H9 (cell line): ENCODE measurements around the gene UBE2D3. TPM values are rescaled to one million over a fixed set of nuclear protein-coding genes. Genes with fewer than 3 reads are reported as not detected.

Source experiments
- DNase-seq: peaks from one replicate; pipeline ENCODE4 v3.0.0-alpha.2; 2017
- H2AFZ ChIP-seq: one replicate; pipeline ENCODE4 v1.6.1; 2013; ENCODE audit warnings: mild to moderate bottlenecking, low read length, control low read depth, moderate library complexity
- H2AK5ac ChIP-seq: 2 replicates; pipeline ENCODE4 v1.6.1; 2013; ENCODE audit warnings: low read length, control low read depth, mixed read lengths; ENCODE audit not compliant: insufficient read length
- H2BK120ac ChIP-seq: one replicate; pipeline ENCODE4 v1.6.1; 2013; ENCODE audit warnings: low read depth, mild to moderate bottlenecking, low read length, control low read depth, inconsistent platforms; ENCODE audit not compliant: poor library complexity, severe bottlenecking
- H2BK12ac ChIP-seq: 2 replicates; pipeline ENCODE4 v1.6.1; 2013; ENCODE audit warnings: low read length, control low read depth, mixed read lengths, low read depth; ENCODE audit not compliant: insufficient read length
- H2BK15ac ChIP-seq: 2 replicates; pipeline ENCODE4 v1.6.1; 2013; ENCODE audit warnings: low read depth, low read length, control low read depth
- H2BK20ac ChIP-seq: one replicate; pipeline ENCODE4 v1.6.1; 2013; ENCODE audit warnings: low read depth, mild to moderate bottlenecking, low read length, control low read depth, inconsistent platforms; ENCODE audit not compliant: poor library complexity, severe bottlenecking
- H2BK5ac ChIP-seq: 2 replicates; pipeline ENCODE4 v1.6.1; 2013; ENCODE audit warnings: low read length, control low read depth, mixed read lengths; ENCODE audit not compliant: insufficient read length
- H3K14ac ChIP-seq: 2 replicates; pipeline ENCODE4 v1.6.1; 2013; ENCODE audit warnings: low read length, control low read depth; ENCODE audit not compliant: insufficient read depth
- H3K18ac ChIP-seq: 2 replicates; pipeline ENCODE4 v1.6.1; 2013; ENCODE audit warnings: low read depth, mild to moderate bottlenecking, mixed read lengths, low read length, control low read depth; ENCODE audit not compliant: insufficient read length
- H3K23ac ChIP-seq: 2 replicates; pipeline ENCODE4 v1.6.1; 2013; ENCODE audit warnings: low read length, control low read depth, mixed read lengths, low read depth; ENCODE audit not compliant: insufficient read length
- H3K23me2 ChIP-seq: 2 replicates; pipeline ENCODE4 v1.6.1; 2013; ENCODE audit warnings: low read depth, mild to moderate bottlenecking, mixed read lengths, low read length, control low read depth; ENCODE audit not compliant: insufficient read length, poor library complexity, severe bottlenecking
- H3K27ac ChIP-seq: 2 replicates; pipeline ENCODE4 v1.5.1; 2013; ENCODE audit warnings: low read length, control low read depth, mixed read lengths, low read depth; ENCODE audit not compliant: insufficient read length
- H3K27me3 ChIP-seq: 2 replicates; pipeline ENCODE4 v1.6.1; 2013; ENCODE audit warnings: low read length, control low read depth, inconsistent platforms; ENCODE audit not compliant: insufficient read depth
- H3K4ac ChIP-seq: 2 replicates; pipeline ENCODE4 v1.6.1; 2013; ENCODE audit warnings: low read depth, mild to moderate bottlenecking, control low read depth, inconsistent platforms, low read length, moderate library complexity
- H3K4me1 ChIP-seq: 2 replicates; pipeline ENCODE4 v1.6.1; 2013; ENCODE audit warnings: low read length, control low read depth, inconsistent platforms; ENCODE audit not compliant: insufficient read depth
- H3K4me2 ChIP-seq: 2 replicates; pipeline ENCODE4 v1.6.1; 2013; ENCODE audit warnings: low read length, control low read depth, mixed read lengths; ENCODE audit not compliant: insufficient read length, insufficient read depth
- H3K56ac ChIP-seq: 2 replicates; pipeline ENCODE4 v1.6.1; 2013; ENCODE audit warnings: low read depth, mild to moderate bottlenecking, mixed read lengths, low read length, control low read depth; ENCODE audit not compliant: insufficient read length
- H3K79me1 ChIP-seq: 2 replicates; pipeline ENCODE4 v1.6.1; 2013; ENCODE audit warnings: low read depth, mild to moderate bottlenecking, moderate library complexity, low read length, control low read depth, inconsistent platforms; ENCODE audit not compliant: insufficient read depth, poor library complexity, severe bottlenecking
- H3K79me2 ChIP-seq: 2 replicates; pipeline ENCODE4 v1.6.1; 2013; ENCODE audit warnings: low read length, control low read depth, inconsistent platforms; ENCODE audit not compliant: insufficient read depth
- H3K9ac ChIP-seq: 2 replicates; pipeline ENCODE4 v1.6.1; 2013; ENCODE audit warnings: low read length, control low read depth, mixed read lengths; ENCODE audit not compliant: insufficient read length; ENCODE audit errors: extremely low read depth
- H3K9me3 ChIP-seq: one replicate; pipeline ENCODE4 v1.6.1; 2013; ENCODE audit warnings: low read depth, low read length, inconsistent platforms; ENCODE audit not compliant: control insufficient read depth
- H3T11ph ChIP-seq: one replicate; pipeline ENCODE4 v1.6.1; 2013; ENCODE audit warnings: mild to moderate bottlenecking, low read length, control low read depth, inconsistent platforms
- H4K20me1 ChIP-seq: one replicate; pipeline ENCODE4 v1.6.1; 2013; ENCODE audit not compliant: control insufficient read depth, insufficient read length, insufficient read depth
- H4K5ac ChIP-seq: 2 replicates; pipeline ENCODE4 v1.6.1; 2013; ENCODE audit warnings: low read depth, mild to moderate bottlenecking, mixed read lengths, low read length, control low read depth; ENCODE audit not compliant: insufficient read length
- H4K8ac ChIP-seq: replicated peaks from 2 replicates; pipeline ENCODE4 v1.6.1; 2013; ENCODE audit warnings: low read length, control low read depth, mixed read lengths, low read depth; ENCODE audit not compliant: insufficient read length
- H4K91ac ChIP-seq: 2 replicates; pipeline ENCODE4 v1.6.1; 2013; ENCODE audit warnings: low read depth, mild to moderate bottlenecking, moderate library complexity, mixed read lengths, low read length, control low read depth; ENCODE audit not compliant: insufficient read length
- H3K27ac Mint-ChIP-seq, 3 experiments: 2 replicates in 2 of 3; 3 replicates in 1 of 3; pipeline ENCODE4 v1.8.0; 2020 to 2021; ENCODE audit warnings: mixed read lengths in 3 of 3, mild to moderate bottlenecking in 1 of 3, moderate library complexity in 1 of 3
- H3K27me3 Mint-ChIP-seq: 2 replicates; pipeline ENCODE4 v1.8.0; 2021; ENCODE audit warnings: low read depth, mild to moderate bottlenecking, moderate library complexity, mixed read lengths
- H3K36me3 Mint-ChIP-seq, 3 experiments: 2 replicates in 2 of 3; 3 replicates in 1 of 3; pipeline ENCODE4 v1.8.0; 2020 to 2021; ENCODE audit warnings: low read depth in 3 of 3, mixed read lengths in 3 of 3; ENCODE audit not compliant: insufficient read depth in 1 of 3
- H3K4me1 Mint-ChIP-seq, 2 experiments: 2 replicates each; pipeline ENCODE4 v1.8.0; 2020; ENCODE audit warnings: mixed read lengths in 2 of 2
- H3K4me3 Mint-ChIP-seq, 2 experiments: 2 replicates in 1 of 2; 3 replicates in 1 of 2; pipeline ENCODE4 v1.8.0; 2020 to 2021; ENCODE audit warnings: mild to moderate bottlenecking in 2 of 2, mixed read lengths in 2 of 2, moderate library complexity in 1 of 2
- H3K9me3 Mint-ChIP-seq, 2 experiments: 2 replicates in 1 of 2; 3 replicates in 1 of 2; pipeline ENCODE4 v1.8.0; 2020; ENCODE audit warnings: mild to moderate bottlenecking in 2 of 2, mixed read lengths in 2 of 2, moderate library complexity in 1 of 2
- WGBS: extraction: QIAGEN DNeasy Blood & Tissue Kit; methylation state at CpG from one replicate; pipeline ENCODE4 v1.1.7; 2013; ENCODE audit warnings: missing lambda C conversion rate, low lambda C conversion rate, mixed read lengths; ENCODE audit not compliant: insufficient read length; ENCODE audit errors: extremely low coverage; 5-methylcytosine and 5-hydroxymethylcytosine counted together
- total RNA-seq: library from RNA; stranded (reverse); gene quantifications from 2 replicates; pipeline ENCODE4 v1.2.1, GENCODE V29; 2021
- TF ChIP-seq, protein P1 (sequence below): fragments of 200-600 bp; sonication (generic); conservative IDR thresholded peaks from 3 replicates; pipeline ENCODE4 v1.8.0; 2021; ENCODE audit warnings: antibody characterized with exemption, mild to moderate bottlenecking

UBE2D3 gene
- total RNA-seq, 1 experiment from 2014 or later: 378 TPM

DNA sequence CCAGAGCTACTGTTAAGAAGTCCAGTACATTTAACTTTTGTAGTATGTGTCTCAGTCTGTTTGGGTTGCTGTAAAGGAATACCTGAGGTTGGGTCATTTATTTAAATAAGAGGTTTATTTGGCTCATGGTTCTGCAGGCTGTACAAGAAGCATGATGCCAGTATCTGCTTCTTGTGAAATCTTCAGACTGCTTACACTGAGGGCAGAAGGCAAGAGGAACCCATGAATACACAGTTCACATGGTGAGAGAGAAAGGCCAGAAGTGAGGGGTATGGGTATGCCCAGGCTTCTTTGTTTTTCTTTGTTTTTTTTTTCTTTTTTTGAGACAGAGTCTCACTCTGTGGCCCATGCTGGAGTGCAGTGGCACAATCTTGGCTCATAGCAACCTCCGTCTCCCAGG, 35.4 kb upstream of the UBE2D3 start:
- Histone ChIP-seq H3K79me1 (peaks cover 3% of the 10 kb centered on the region), H4K91ac (no peak overlapping the region), H3T11ph (no peak overlapping the region), H3K79me2 (no peaks in the 10 kb centered on the region; the same call in 1 of the 2 replicates), H2BK20ac (no peak overlapping the region), H3K4ac (no peak overlapping the region), H2BK120ac (no peak overlapping the region), H3K4me1 (no peaks in the 10 kb centered on the region), H2BK5ac (no peak overlapping the region), H2BK12ac (no peak overlapping the region), H4K8ac (no peak overlapping the region), H2AK5ac (no peak overlapping the region), H3K9ac (no peak overlapping the region), H2AFZ (no peak overlapping the region), H3K27ac (no peak overlapping the region), H3K14ac (no peak overlapping the region), H4K20me1 (no peaks in the 10 kb centered on the region), H3K23me2 (no peaks in the 10 kb centered on the region), H2BK15ac (no peak overlapping the region), H3K23ac (no peak overlapping the region), H4K5ac (no peak overlapping the region), H3K56ac (no peak overlapping the region), H3K18ac (no peak overlapping the region), H3K4me2 (no peak overlapping the region), H3K27me3 (no peaks in the 10 kb centered on the region), H3K9me3 (no peaks in the 10 kb centered on the region)
- H3K9me3 Mint-ChIP-seq: peaks cover 19 to 20% of the 10 kb centered on the region in 2 experiments
- TF ChIP-seq, protein P1, sequence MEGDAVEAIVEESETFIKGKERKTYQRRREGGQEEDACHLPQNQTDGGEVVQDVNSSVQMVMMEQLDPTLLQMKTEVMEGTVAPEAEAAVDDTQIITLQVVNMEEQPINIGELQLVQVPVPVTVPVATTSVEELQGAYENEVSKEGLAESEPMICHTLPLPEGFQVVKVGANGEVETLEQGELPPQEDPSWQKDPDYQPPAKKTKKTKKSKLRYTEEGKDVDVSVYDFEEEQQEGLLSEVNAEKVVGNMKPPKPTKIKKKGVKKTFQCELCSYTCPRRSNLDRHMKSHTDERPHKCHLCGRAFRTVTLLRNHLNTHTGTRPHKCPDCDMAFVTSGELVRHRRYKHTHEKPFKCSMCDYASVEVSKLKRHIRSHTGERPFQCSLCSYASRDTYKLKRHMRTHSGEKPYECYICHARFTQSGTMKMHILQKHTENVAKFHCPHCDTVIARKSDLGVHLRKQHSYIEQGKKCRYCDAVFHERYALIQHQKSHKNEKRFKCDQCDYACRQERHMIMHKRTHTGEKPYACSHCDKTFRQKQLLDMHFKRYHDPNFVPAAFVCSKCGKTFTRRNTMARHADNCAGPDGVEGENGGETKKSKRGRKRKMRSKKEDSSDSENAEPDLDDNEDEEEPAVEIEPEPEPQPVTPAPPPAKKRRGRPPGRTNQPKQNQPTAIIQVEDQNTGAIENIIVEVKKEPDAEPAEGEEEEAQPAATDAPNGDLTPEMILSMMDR: no peak
- no peak overlapping the region for H3K4me3 Mint-ChIP-seq
- peaks cover 17 to 23% of the 10 kb centered on the region in 2 experiments for H3K4me1 Mint-ChIP-seq
- H3K36me3 Mint-ChIP-seq: peaks cover 28 to 35% (median 33%) of the 10 kb centered on the region in 3 experiments
- DNase-seq: no peak
- H3K27ac Mint-ChIP-seq: no peak overlapping the region
- WGBS: no CpG with 5 or more reads among the region's 1 CpG
- H3K27me3 Mint-ChIP-seq: no peaks in the 10 kb centered on the region
